ENCODE data around the gene NUP62. TPM values are rescaled to one million over a fixed set of nuclear protein-coding genes. Genes with fewer than 3 reads are reported as not detected.

The NUP62 gene
- total RNA-seq, 1 experiment from 2014 or later = 127 TPM

- TF ChIP-seq, protein P1, sequence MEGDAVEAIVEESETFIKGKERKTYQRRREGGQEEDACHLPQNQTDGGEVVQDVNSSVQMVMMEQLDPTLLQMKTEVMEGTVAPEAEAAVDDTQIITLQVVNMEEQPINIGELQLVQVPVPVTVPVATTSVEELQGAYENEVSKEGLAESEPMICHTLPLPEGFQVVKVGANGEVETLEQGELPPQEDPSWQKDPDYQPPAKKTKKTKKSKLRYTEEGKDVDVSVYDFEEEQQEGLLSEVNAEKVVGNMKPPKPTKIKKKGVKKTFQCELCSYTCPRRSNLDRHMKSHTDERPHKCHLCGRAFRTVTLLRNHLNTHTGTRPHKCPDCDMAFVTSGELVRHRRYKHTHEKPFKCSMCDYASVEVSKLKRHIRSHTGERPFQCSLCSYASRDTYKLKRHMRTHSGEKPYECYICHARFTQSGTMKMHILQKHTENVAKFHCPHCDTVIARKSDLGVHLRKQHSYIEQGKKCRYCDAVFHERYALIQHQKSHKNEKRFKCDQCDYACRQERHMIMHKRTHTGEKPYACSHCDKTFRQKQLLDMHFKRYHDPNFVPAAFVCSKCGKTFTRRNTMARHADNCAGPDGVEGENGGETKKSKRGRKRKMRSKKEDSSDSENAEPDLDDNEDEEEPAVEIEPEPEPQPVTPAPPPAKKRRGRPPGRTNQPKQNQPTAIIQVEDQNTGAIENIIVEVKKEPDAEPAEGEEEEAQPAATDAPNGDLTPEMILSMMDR (conservative IDR thresholded peaks at IDR 0.05) = no peak
- Histone ChIP-seq H4K8ac (replicated peaks; ENCODE audit: insufficient read length, low read depth, low read length) (no peak overlapping the region), H3K23ac (ENCODE audit: insufficient read length, low read depth, low read length) (no peak overlapping the region), H2BK5ac (ENCODE audit: insufficient read length, low read length) (no peak overlapping the region), H3K79me1 (ENCODE audit: insufficient read depth, low read depth, low read length, poor library complexity, severe bottlenecking) (no peaks in the 10 kb centered on the region), H2AFZ (ENCODE audit: low read length) (no peak overlapping the region), H3K4ac (ENCODE audit: low read depth, low read length) (no peak overlapping the region), H4K5ac (ENCODE audit: insufficient read length, low read depth, low read length) (no peak overlapping the region), H3K27me3 (ENCODE audit: insufficient read depth, low read length) (no peaks in the 10 kb centered on the region; the same call in 1 of the 2 replicates), H3K18ac (ENCODE audit: insufficient read length, low read depth, low read length) (no peak overlapping the region), H2BK120ac (ENCODE audit: low read depth, low read length, poor library complexity, severe bottlenecking) (no peak overlapping the region), H3K4me1 (ENCODE audit: insufficient read depth, low read length) (no peaks in the 10 kb centered on the region), H4K91ac (ENCODE audit: insufficient read length, low read depth, low read length) (no peak overlapping the region), H2BK15ac (ENCODE audit: low read depth, low read length) (no peak overlapping the region), H2BK20ac (ENCODE audit: low read depth, low read length, poor library complexity, severe bottlenecking) (no peak overlapping the region), H3K79me2 (ENCODE audit: insufficient read depth, low read length) (no peaks in the 10 kb centered on the region), H2BK12ac (ENCODE audit: insufficient read length, low read depth, low read length) (no peak overlapping the region), H2AK5ac (ENCODE audit: insufficient read length, low read length) (no peak overlapping the region), H3K23me2 (ENCODE audit: insufficient read length, low read depth, low read length, poor library complexity, severe bottlenecking) (peaks cover 3% of the 10 kb centered on the region), H3K9me3 (ENCODE audit: control insufficient read depth, low read depth, low read length) (no peaks in the 10 kb centered on the region), H3K27ac (ENCODE audit: insufficient read length, low read depth, low read length) (no peak overlapping the region), H3K9ac (ENCODE audit: extremely low read depth, insufficient read length, low read length) (no peak overlapping the region), H3K4me2 (ENCODE audit: insufficient read depth, insufficient read length, low read length) (no peak overlapping the region), H3K56ac (ENCODE audit: insufficient read length, low read depth, low read length) (no peak overlapping the region), H3K14ac (ENCODE audit: insufficient read depth, low read length) (no peak overlapping the region), H3T11ph (ENCODE audit: low read length) (no peak overlapping the region), H4K20me1 (ENCODE audit: control insufficient read depth, insufficient read depth, insufficient read length) (peaks cover 5% of the 10 kb centered on the region)
- no peak overlapping the region for H3K4me3 Mint-ChIP-seq
- no peak for DNase-seq
- peaks cover 0 to 11% of the 10 kb centered on the region in 2 experiments; a peak in 1 of 5 replicates for H3K9me3 Mint-ChIP-seq
- H3K27me3 Mint-ChIP-seq (ENCODE audit: low read depth) = peaks cover 28% of the 10 kb centered on the region
- no peak overlapping the region for H3K27ac Mint-ChIP-seq
- H3K4me1 Mint-ChIP-seq = peaks cover 3 to 21% of the 10 kb centered on the region in 2 experiments; a peak in 3 of 4 replicates
- H3K36me3 Mint-ChIP-seq (ENCODE audit: insufficient read depth in 1 of 3, low read depth in 3 of 3) = peaks cover 27 to 37% (median 33%) of the 10 kb centered on the region in 3 experiments
- no CpG with 5 or more reads among the region's 18 CpGs for WGBS (ENCODE audit: extremely low coverage, insufficient read length, low lambda C conversion rate)
Observed at GRCh38 chr19:49888510-49888824, 40.8 kb downstream of the NUP62 start.
